ENCODE data around the gene AGXT2.

The AGXT2 gene

DNA sequence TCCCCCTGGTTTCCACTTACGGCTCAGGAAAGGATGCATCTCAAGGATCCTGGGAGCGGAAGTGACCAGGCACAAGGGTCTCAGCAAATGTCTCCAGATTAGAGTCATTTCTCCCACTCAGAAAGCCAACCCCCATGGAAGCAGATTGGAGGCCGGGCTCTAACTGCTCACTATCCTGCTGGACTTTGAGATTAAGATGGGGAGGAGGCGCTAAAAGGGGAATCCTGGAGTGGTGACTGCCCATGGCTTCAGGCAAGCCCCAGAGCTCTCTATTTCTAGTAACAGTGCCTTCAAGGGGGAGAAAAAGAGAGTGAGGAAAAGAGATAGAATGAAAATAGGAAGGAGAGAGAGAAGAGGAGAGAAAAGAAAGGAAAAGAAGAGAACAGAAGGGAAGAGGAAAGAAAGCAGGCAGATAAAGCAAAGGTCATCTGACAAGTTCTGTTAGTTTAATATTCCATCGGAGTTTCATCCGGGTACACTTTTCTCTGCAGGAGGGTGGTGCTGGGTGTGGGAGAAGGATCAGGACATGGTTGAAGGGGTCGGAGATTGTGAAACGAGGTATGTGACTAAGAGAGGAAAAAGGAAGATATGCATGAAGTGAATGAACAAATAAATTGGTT lies at the start of gene AGXT2:
AGXT2 (minus strand) TSS at position 165 of the 620 bp plus-strand sequence; CDS start at position 108, 57 bp downstream.
- TF ChIP-seq, protein P1, sequence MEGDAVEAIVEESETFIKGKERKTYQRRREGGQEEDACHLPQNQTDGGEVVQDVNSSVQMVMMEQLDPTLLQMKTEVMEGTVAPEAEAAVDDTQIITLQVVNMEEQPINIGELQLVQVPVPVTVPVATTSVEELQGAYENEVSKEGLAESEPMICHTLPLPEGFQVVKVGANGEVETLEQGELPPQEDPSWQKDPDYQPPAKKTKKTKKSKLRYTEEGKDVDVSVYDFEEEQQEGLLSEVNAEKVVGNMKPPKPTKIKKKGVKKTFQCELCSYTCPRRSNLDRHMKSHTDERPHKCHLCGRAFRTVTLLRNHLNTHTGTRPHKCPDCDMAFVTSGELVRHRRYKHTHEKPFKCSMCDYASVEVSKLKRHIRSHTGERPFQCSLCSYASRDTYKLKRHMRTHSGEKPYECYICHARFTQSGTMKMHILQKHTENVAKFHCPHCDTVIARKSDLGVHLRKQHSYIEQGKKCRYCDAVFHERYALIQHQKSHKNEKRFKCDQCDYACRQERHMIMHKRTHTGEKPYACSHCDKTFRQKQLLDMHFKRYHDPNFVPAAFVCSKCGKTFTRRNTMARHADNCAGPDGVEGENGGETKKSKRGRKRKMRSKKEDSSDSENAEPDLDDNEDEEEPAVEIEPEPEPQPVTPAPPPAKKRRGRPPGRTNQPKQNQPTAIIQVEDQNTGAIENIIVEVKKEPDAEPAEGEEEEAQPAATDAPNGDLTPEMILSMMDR (conservative IDR thresholded peaks at IDR 0.05; ENCODE audit: low read depth, low read length) = no peak
- H3K4me3 ChIP-seq (ENCODE audit: low read depth, low read length) = no peak within 1 kb of the TSS
- peak; percentile 21 for DNase-seq (ENCODE audit: low read depth)

DNA sequence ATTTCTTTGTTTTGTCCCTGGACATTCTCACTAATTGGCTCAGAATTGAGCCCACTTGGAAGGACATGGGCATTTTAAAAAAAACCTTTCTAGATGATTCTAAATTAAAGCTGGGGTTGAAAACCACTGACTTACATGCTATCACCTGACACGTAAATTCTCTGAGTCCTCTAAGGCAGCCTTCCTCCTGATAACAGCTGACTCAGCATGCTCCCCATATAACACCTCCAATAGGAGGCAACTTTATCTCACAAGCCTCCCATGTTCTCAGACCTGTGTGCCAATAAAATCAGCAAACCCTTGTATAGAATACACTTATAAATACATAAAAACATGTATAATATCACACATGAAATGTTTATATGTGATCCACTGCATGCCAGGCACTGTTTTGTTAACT lies 49.2 kb upstream of the AGXT2 start:
- TF ChIP-seq, protein P1 (conservative IDR thresholded peaks at IDR 0.05; ENCODE audit: low read depth, low read length) = no peak
- no peak overlapping the region for H3K4me3 ChIP-seq (ENCODE audit: low read depth, low read length)
- no peak for DNase-seq (ENCODE audit: low read depth)

GRCh38 chr5:35096216-35096615 lies 48.5 kb upstream of the AGXT2 start:
- TF ChIP-seq, protein P1 (conservative IDR thresholded peaks at IDR 0.05; ENCODE audit: low read depth, low read length) = no peak
- DNase-seq (ENCODE audit: low read depth) = no peak
- H3K4me3 ChIP-seq (ENCODE audit: low read depth, low read length) = no peak overlapping the region

- DNase-seq (ENCODE audit: low read depth) = no peak
- H3K4me3 ChIP-seq (ENCODE audit: low read depth, low read length) = no peak overlapping the region
- TF ChIP-seq, protein P1 (conservative IDR thresholded peaks at IDR 0.05; ENCODE audit: low read depth, low read length) = no peak
These were observed 47.6 kb upstream of the AGXT2 start for GRCh38 chr5:35095366-35095765.

DNA sequence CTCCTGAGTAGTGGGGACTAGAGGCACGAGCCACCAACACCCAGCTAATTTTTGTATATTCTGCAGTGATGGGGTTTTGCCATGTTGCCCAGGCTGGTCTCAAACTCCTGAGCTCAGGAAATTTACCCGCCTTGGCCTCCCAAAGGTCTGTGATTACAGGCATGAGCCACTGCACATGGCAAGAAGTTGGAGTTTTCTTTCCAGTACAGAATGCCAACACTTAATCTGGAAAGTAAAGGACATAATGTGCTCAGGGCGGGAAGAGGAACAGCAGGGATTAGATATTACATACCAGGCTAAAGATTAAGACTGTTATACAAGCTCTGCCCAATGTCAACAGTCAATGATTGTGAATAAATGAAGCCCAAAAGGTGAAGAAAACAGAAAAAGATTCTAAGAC lies 47.2 kb upstream of the AGXT2 start:
- DNase-seq (ENCODE audit: low read depth) = no peak
- TF ChIP-seq, protein P1 (conservative IDR thresholded peaks at IDR 0.05; ENCODE audit: low read depth, low read length) = no peak
- H3K4me3 ChIP-seq (ENCODE audit: low read depth, low read length) = no peak overlapping the region

DNA sequence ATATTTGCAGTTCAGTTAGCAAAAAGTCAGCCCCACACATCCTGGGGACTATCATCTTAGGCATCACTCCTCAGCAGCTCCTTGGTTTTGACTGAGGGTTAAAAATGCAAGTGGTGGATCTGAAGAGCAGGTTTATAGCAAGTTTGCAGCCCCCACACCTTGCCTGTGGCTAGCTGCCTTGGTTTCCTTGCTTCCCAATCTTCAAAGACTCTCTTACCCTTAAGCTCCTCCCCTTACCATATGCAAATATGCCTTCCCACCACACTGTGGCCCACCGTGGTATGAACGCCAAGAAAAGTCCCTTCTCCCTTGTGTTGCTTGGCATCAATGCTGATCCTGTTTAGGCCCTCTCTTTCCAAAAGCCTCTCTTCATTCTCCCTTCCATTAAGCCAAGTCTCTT lies 45.0 kb upstream of the AGXT2 start:
- no peak overlapping the region for H3K4me3 ChIP-seq (ENCODE audit: low read depth, low read length)
- TF ChIP-seq, protein P1 (conservative IDR thresholded peaks at IDR 0.05; ENCODE audit: low read depth, low read length) = no peak
- DNase-seq (ENCODE audit: low read depth) = no peak

GRCh38 chr5:35091704-35092103 lies 44.0 kb upstream of the AGXT2 start:
- TF ChIP-seq, protein P1 (conservative IDR thresholded peaks at IDR 0.05; ENCODE audit: low read depth, low read length) = no peak
- no peak for DNase-seq (ENCODE audit: low read depth)
- no peak overlapping the region for H3K4me3 ChIP-seq (ENCODE audit: low read depth, low read length)
